A549 (cell line): ENCODE measurements around the gene IRF9. TPM values are rescaled to one million over a fixed set of nuclear protein-coding genes. Genes with fewer than 3 reads are reported as not detected.

Experiments
- ATAC-seq, 2 experiments: fragments of 200-7000 bp in 1 of 2; fragments of >200 bp in 1 of 2; cut with Nextera tagmentation in 1 of 2; cut with Tn5 transposase in 1 of 2; 3 replicates each; pipeline versions ENCODE4 v1.8.0 to v1.9.1; 2018 to 2020; ENCODE audit warnings: mild to moderate bottlenecking in 1 of 2, moderate library complexity in 1 of 2
- CTCF ChIA-PET: fragments of 300-600 bp; sonication (Branson Sonifier 250); formaldehyde crosslinking; extraction: SDS; loops from one replicate; lab custom pipeline; 2021; ENCODE audit warnings: antibody characterized with exemption, inconsistent platforms; lab: Yijun Ruan, JAX
- POLR2A ChIA-PET: fragments of 350-600 bp; formaldehyde crosslinking; extraction: SDS; loops from one replicate; lab custom pipeline; 2021; ENCODE audit warnings: antibody characterized with exemption, inconsistent platforms; lab: Yijun Ruan, JAX
- DNase-seq, 2 experiments: peaks; one replicate each; pipeline versions ENCODE4 v3.0.0 to v3.0.0-alpha.2; 2011 to 2016; ENCODE audit warnings: low read depth in 1 of 2, low spot score in 1 of 2
- FAIRE-seq: peaks from 2 replicates; lab custom pipeline; 2011; peaks lifted over from hg19 to GRCh38; lab: Jason Lieb, UNC
- H3K27ac ChIP-seq, 2 experiments: fragments of >200 bp; sonication (Bioruptor Twin); formaldehyde crosslinking; 3 replicates each; pipeline ENCODE4 v1.5.1; 2016 to 2017
- H3K4me1 ChIP-seq: fragments of >200 bp; sonication (Bioruptor Twin); formaldehyde crosslinking; 3 replicates; pipeline ENCODE4 v1.6.1; 2016
- H3K4me2 ChIP-seq: fragments of >200 bp; sonication (Bioruptor Twin); formaldehyde crosslinking; 3 replicates; pipeline ENCODE4 v1.6.1; 2016
- H3K4me3 ChIP-seq: fragments of >200 bp; sonication (Bioruptor Twin); formaldehyde crosslinking; 3 replicates; pipeline ENCODE4 v1.5.1; 2016
- H3K9me3 ChIP-seq: fragments of >200 bp; sonication (Bioruptor Twin); formaldehyde crosslinking; 3 replicates; pipeline ENCODE4 v1.6.1; 2016
- BHLHE40 ChIP-seq: IDR thresholded peaks from 2 replicates; pipeline ENCODE4 v1.6.1; 2012; ENCODE audit warnings: low read depth, low read length, inconsistent platforms
- CEBPB ChIP-seq, 2 experiments: fragments of >200 bp in 1 of 2; sonication (Bioruptor Twin) in 1 of 2; formaldehyde crosslinking in 1 of 2; IDR thresholded peaks; 2 replicates each; pipeline ENCODE4 v1.6.1; 2012 to 2016
- CHD4 ChIP-seq: fragments of 200-600 bp; sonication (generic); IDR thresholded peaks from 2 replicates; pipeline ENCODE4 v1.6.1; 2016; ENCODE audit warnings: antibody characterized with exemption, mild to moderate bottlenecking, borderline replicate concordance
- ESRRA ChIP-seq: fragments of 150-350 bp; IDR thresholded peaks from 2 replicates; pipeline ENCODE4 v1.6.1; 2014; ENCODE audit warnings: mild to moderate bottlenecking, low read length, borderline replicate concordance
- GATA3 ChIP-seq: IDR thresholded peaks from 2 replicates; pipeline ENCODE4 v1.6.1; 2012; ENCODE audit warnings: borderline replicate concordance
- HDAC2 ChIP-seq: fragments of 200-600 bp; sonication (generic); IDR thresholded peaks from 2 replicates; pipeline ENCODE4 v1.6.1; 2016
- KDM1A ChIP-seq: fragments of 200-600 bp; sonication (generic); IDR thresholded peaks from 2 replicates; pipeline ENCODE4 v1.6.1; 2016; ENCODE audit warnings: low read depth, mild to moderate bottlenecking
- MYC ChIP-seq: IDR thresholded peaks from 2 replicates; pipeline ENCODE4 v1.6.1; 2012; ENCODE audit warnings: mild to moderate bottlenecking, inconsistent platforms, low read length, improper control_type of control experiment, borderline replicate concordance
- RAD21 ChIP-seq, 2 experiments: fragments of >200 bp in 1 of 2; sonication (Bioruptor Twin) in 1 of 2; formaldehyde crosslinking in 1 of 2; IDR thresholded peaks in 1 of 2; conservative IDR thresholded peaks in 1 of 2; 2 replicates in 1 of 2; 3 replicates in 1 of 2; pipeline ENCODE4 v1.6.1; 2012 to 2018; ENCODE audit warnings: inconsistent platforms in 1 of 2
- ZFP36 ChIP-seq: fragments of 450-650 bp; IDR thresholded peaks from 2 replicates; pipeline ENCODE4 v1.6.1; 2014; ENCODE audit warnings: borderline replicate concordance; ENCODE audit not compliant: partially characterized antibody
- WGBS: methylation state at CpG from one replicate; pipeline ENCODE4 v1.1.6; 2017; ENCODE audit errors: missing lambda C conversion rate; 5-methylcytosine and 5-hydroxymethylcytosine counted together
- polyA plus RNA-seq, 4 experiments: library from polyadenylated mRNA; depleted of rRNA in 3 of 4; stranded (reverse); fragments of >200 nt; fragmentation: RNase III in 1 of 4; extraction: RNeasy Plus Mini Kit Qiagen cat#74134 plus additional on column Dnase treatment in 1 of 4; gene quantifications; 2 replicates in 3 of 4; 3 replicates in 1 of 4; pipeline ENCODE4 v1.2.3, GENCODE V29; 2011 to 2017
- TF ChIP-seq, protein P1 (sequence below): fragments of 250-450 bp; sonication (Bioruptor Pico); IDR thresholded peaks from 2 replicates; pipeline ENCODE4 v1.5.0; 2020; ENCODE audit warnings: low read depth, mild to moderate bottlenecking, moderate library complexity
- TF ChIP-seq, protein P2 (sequence below): IDR thresholded peaks from 2 replicates; pipeline ENCODE4 v1.6.1; 2012
- TF ChIP-seq, protein P3 (sequence below): IDR thresholded peaks from 2 replicates; pipeline ENCODE4 v1.6.1; 2012; ENCODE audit warnings: low read depth, borderline replicate concordance
- TF ChIP-seq, protein P4 (sequence below): fragments of 200-600 bp; sonication (generic); IDR thresholded peaks from 2 replicates; pipeline ENCODE4 v1.6.1; 2016; ENCODE audit warnings: antibody characterized with exemption, mild to moderate bottlenecking, moderate library complexity
- TF ChIP-seq, protein P5 (sequence below): IDR thresholded peaks from 2 replicates; pipeline ENCODE4 v1.6.1; 2012

Gene IRF9
- polyA plus RNA-seq, 2 of the 4 experiments (the other 2 are of a cell fraction): 19.0 to 23.1 TPM

DNA sequence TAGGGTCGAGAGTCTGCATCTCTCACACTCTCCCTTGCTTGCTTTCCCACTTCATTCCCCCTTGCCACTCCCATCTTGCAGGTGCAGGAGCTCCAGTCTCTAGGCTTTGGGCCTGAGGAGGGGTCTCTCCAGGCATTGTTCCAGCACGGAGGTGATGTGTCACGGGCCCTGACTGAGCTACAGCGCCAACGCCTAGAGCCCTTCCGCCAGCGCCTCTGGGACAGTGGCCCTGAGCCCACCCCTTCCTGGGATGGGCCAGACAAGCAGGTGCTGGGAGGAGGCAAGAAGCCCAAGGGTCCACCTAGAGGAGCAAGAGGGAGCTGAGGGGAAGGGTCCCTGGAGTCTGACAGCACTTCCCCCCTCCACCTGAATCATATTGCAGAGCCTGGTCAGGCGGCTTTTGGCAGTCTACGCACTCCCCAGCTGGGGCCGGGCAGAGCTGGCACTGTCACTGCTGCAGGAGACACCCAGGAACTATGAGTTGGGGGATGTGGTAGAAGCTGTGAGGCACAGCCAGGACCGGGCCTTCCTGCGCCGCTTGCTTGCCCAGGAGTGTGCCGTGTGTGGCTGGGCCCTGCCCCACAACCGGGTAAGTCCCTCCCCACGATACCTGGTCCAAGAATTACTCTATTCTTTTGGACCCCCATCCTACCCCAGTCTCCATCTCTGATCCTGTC, 9.5 kb upstream of the IRF9 start:
- POLR2A ChIA-PET: interaction anchor here (1.5 to 2.1 kb wide), 2 partner anchors 9 to 62 kb away, joined by 3 to 6 read pairs; partner anchors contain the start of genes CHMP4A and IRF9
- CTCF ChIA-PET: interaction anchor here (0.9 to 12.6 kb wide), 5 partner anchors 10 to 145 kb away, joined by 3 to 168 read pairs (median 3); partner anchors contain the start of genes EMC9 and IRF9
- TF ChIP-seq, protein P1, sequence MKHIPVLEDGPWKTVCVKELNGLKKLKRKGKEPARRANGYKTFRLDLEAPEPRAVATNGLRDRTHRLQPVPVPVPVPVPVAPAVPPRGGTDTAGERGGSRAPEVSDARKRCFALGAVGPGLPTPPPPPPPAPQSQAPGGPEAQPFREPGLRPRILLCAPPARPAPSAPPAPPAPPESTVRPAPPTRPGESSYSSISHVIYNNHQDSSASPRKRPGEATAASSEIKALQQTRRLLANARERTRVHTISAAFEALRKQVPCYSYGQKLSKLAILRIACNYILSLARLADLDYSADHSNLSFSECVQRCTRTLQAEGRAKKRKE (CRISPR knock-in tag): no peak
- TF ChIP-seq MYC (no peak), KDM1A (no peak), GATA3 (no peak)
- TF ChIP-seq, protein P2, sequence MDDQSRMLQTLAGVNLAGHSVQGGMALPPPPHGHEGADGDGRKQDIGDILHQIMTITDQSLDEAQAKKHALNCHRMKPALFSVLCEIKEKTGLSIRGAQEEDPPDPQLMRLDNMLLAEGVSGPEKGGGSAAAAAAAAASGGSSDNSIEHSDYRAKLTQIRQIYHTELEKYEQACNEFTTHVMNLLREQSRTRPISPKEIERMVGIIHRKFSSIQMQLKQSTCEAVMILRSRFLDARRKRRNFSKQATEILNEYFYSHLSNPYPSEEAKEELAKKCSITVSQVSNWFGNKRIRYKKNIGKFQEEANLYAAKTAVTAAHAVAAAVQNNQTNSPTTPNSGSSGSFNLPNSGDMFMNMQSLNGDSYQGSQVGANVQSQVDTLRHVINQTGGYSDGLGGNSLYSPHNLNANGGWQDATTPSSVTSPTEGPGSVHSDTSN: no peak
- TF ChIP-seq, all 56 proteins: peak for 0
- Histone ChIP-seq H3K4me1 (peaks cover 6% of the 10 kb centered on the region; the same call in 2 of the 3 replicates), H3K27ac (no peak overlapping the region), H3K4me3 (no peak overlapping the region), H3K4me2 (no peak overlapping the region), H3K9me3 (no peaks in the 10 kb centered on the region)
- ATAC-seq (no peak), DNase-seq (no peak), FAIRE-seq (no peak)
- WGBS: 91% methylated on average over 12 of the region's 16 CpGs

DNA sequence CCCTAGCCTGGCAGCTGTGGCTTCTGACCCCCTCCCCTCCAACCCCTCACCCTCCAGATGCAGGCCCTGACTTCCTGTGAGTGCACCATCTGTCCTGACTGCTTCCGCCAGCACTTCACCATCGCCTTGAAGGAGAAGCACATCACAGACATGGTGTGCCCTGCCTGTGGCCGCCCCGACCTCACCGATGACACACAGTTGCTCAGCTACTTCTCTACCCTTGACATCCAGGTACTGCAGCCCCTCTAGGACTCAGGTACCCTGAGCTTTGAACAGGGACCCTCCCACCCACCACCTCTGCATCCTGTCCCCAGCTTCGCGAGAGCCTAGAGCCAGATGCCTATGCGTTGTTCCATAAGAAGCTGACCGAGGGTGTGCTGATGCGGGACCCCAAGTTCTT, 6.0 kb upstream of the IRF9 start:
- ChIA-PET CTCF (interaction anchor here (0.6 to 4.3 kb wide), 10 partner anchors 8 to 97 kb away, joined by 3 to 15 read pairs (median 3); partner anchors contain the start of genes PSME2 and RNF31), POLR2A (interaction anchor here (0.7 kb wide), 1 partner anchor 14 kb away, joined by 3 read pairs; the partner anchor contains the start of gene EMC9)
- Histone ChIP-seq H3K9me3 (no peaks in the 10 kb centered on the region), H3K4me3 (no peak overlapping the region), H3K27ac (no peak overlapping the region), H3K4me1 (peaks cover 5% of the 10 kb centered on the region; the same call in 2 of the 3 replicates), H3K4me2 (no peak overlapping the region)
- TF ChIP-seq, protein P3, sequence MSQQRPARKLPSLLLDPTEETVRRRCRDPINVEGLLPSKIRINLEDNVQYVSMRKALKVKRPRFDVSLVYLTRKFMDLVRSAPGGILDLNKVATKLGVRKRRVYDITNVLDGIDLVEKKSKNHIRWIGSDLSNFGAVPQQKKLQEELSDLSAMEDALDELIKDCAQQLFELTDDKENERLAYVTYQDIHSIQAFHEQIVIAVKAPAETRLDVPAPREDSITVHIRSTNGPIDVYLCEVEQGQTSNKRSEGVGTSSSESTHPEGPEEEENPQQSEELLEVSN: no peak
- TF ChIP-seq, protein P4, sequence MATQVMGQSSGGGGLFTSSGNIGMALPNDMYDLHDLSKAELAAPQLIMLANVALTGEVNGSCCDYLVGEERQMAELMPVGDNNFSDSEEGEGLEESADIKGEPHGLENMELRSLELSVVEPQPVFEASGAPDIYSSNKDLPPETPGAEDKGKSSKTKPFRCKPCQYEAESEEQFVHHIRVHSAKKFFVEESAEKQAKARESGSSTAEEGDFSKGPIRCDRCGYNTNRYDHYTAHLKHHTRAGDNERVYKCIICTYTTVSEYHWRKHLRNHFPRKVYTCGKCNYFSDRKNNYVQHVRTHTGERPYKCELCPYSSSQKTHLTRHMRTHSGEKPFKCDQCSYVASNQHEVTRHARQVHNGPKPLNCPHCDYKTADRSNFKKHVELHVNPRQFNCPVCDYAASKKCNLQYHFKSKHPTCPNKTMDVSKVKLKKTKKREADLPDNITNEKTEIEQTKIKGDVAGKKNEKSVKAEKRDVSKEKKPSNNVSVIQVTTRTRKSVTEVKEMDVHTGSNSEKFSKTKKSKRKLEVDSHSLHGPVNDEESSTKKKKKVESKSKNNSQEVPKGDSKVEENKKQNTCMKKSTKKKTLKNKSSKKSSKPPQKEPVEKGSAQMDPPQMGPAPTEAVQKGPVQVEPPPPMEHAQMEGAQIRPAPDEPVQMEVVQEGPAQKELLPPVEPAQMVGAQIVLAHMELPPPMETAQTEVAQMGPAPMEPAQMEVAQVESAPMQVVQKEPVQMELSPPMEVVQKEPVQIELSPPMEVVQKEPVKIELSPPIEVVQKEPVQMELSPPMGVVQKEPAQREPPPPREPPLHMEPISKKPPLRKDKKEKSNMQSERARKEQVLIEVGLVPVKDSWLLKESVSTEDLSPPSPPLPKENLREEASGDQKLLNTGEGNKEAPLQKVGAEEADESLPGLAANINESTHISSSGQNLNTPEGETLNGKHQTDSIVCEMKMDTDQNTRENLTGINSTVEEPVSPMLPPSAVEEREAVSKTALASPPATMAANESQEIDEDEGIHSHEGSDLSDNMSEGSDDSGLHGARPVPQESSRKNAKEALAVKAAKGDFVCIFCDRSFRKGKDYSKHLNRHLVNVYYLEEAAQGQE: no peak
- TF ChIP-seq BHLHE40 (no peak), ZFP36 (no peak), MYC (no peak), HDAC2 (no peak)
- TF ChIP-seq, protein P5, sequence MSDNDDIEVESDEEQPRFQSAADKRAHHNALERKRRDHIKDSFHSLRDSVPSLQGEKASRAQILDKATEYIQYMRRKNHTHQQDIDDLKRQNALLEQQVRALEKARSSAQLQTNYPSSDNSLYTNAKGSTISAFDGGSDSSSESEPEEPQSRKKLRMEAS: no peak
- FAIRE-seq (no peak), DNase-seq (no peak), ATAC-seq (no peak)
- 100% methylated on average over 10 of the region's 10 CpGs for WGBS

DNA sequence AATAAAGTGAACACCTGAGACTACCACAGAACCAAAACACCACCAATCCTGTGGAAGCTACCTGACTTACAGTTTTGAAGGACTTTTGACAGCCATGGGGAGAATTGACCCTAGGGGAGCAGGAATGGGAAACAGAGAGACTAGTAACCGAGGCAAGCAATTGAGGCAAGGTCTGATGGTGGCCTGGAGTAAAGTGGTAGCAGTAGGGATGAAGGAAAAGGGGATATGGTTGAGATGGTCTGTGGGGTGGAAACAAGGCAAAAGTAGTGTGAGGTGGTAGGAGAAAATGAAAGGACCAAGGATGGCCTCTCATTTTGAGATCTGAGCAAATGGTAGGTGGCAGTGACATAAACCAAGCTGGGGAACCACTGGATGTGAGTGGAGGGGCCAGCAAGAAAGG, 4.2 kb upstream of the IRF9 start:
- H3K9me3 ChIP-seq: no peaks in the 10 kb centered on the region
- ChIA-PET CTCF (interaction anchor here (0.9 to 4.3 kb wide), 3 partner anchors 11 to 48 kb away, joined by 3 to 15 read pairs (median 3); partner anchors contain the start of gene PSME2), POLR2A (interaction anchor here (0.9 kb wide), 1 partner anchor 10 kb away, joined by 3 read pairs; the partner anchor contains the start of gene PSME2)
- TF ChIP-seq, protein P2: no peak
- no peak for TF ChIP-seq CHD4
- no peak for TF ChIP-seq MYC
- TF ChIP-seq CEBPB (IDR thresholded peaks at IDR 0.05): no peak
- TF ChIP-seq ESRRA: no peak
- TF ChIP-seq RAD21 (conservative IDR thresholded peaks at IDR 0.05 in 1 of 2, IDR thresholded peaks at IDR 0.05 in 1 of 2): no peak
- ATAC-seq: no peak
- DNase-seq: no peak
- WGBS: 93% methylated on average over 1 of the region's 1 CpG
- no peak overlapping the region for H3K4me3 ChIP-seq
- no peak for FAIRE-seq
- peaks cover 20% of the 10 kb centered on the region for H3K4me1 ChIP-seq
- H3K27ac ChIP-seq: no peak overlapping the region
- H3K4me2 ChIP-seq: no peak overlapping the region
